HG03432 (cell line): ENCODE data around the gene SLC25A34.

ENCODE experiments used
- ATAC-seq: cut with Tn5 transposase; IDR thresholded peaks from one replicate; pipeline ENCODE4 v1.9.1; 2021; ENCODE audit warnings: mild to moderate bottlenecking, moderate library complexity; ENCODE audit not compliant: unreplicated experiment

SLC25A34 gene

DNA sequence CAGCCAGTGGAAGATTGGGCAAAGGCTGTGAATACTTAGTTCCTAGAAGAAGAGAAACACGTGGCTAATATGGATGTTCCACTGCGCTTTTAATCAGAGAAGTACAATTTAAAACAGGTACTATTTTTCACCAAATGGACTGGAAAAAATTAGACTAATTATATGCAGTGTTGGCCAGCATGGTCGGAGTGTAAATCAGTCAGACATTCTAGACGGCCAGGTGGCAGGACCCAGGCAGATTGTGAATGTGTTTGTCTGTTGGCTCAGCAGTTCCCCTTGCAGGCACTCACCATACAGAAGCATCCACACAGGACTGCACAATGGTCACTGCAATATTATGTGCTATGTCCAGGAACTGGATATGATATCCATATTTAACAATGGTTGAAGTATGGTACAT is 23.9 kb upstream of the SLC25A34 start:
- ATAC-seq = no peak

DNA sequence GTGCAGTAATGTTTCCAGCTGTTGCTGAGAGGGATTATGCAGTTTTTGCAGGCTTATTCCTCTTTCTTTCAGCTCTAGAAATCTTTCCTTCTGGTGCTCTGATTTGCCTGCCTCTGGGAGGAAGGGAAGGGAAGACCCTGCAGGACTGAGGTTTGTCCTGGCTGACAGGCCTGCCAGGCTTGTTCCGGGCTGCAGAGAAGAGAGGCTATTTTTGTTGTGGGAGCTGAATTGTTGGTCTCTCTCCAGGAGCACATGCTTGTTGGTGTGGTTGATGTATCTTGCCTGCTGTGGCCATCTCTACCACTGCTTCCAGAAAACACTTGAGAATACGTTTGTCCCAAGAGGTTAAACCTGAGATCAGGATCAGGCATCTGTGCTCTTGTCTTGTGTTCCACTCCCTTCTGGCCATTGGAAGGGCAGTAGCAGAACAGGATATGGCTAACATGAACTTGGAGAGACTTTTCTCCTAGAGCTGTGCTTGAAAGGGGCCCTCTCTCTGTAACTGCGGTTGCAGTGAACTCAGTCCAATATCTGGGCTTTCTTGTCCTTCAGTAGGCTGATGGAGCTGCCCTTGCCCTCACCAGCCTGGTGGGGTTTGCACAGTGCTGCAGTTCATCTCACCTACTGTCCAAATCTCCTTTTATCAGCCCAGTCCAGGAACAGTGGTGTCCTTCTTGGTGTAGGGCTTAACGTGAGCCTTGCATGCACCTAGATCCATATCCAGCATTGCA is 21.5 kb upstream of the SLC25A34 start:
- ATAC-seq = no peak

DNA sequence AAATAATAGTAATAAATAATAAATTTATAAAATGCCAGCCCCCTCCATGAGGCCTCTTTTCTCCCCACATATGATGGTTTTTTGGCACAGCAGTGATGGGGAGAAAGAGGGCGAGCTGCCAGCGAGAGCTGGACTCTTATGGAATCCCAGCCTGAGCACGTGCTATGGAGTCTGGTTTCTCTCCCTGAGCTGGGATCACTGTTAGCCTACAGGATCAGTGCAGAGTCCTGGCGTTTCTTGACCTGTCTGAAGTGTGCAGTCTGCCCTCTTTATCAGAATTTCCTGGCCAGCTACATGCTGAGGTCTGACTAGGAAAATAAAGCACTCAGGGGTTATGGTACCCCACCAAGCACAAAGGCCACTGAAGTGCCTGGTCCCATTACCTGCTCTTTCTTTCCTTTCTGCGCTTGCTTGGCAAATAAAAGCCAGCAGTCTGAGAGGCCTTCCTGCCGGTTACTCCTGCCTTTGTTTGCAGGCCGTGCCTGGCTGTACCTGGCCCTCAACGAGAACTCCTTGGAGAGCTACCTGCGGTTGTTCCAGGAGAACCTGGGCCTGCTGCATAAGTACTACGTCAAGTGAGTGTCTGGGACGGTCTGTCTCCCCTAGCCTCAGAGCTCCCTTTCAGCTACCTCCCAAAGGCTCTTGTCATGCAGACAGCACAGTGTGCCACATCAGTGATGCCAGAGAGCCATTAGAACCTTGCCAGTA is 18.5 kb upstream of the SLC25A34 start:
- ATAC-seq = no peak

DNA sequence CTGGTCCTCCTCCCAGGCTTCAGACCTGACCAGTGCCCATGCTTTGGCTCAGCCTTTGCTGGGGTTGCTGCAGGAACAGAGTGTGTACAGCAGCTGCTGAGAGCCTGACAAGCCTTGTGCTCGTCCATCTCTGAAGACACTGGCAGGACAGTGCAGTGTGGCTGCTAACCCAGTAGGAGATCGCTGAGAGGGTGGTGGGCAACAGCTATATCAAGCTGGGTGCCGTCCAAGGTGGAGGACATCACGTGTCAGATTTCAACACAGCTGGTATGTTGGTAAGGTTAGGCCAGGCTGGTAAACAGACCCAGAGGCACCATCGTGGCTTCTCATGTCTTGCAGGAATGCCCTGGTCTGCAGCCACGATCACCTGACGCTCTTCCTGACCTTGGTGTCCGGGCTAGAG is 17.9 kb upstream of the SLC25A34 start:
- no peak for ATAC-seq

DNA sequence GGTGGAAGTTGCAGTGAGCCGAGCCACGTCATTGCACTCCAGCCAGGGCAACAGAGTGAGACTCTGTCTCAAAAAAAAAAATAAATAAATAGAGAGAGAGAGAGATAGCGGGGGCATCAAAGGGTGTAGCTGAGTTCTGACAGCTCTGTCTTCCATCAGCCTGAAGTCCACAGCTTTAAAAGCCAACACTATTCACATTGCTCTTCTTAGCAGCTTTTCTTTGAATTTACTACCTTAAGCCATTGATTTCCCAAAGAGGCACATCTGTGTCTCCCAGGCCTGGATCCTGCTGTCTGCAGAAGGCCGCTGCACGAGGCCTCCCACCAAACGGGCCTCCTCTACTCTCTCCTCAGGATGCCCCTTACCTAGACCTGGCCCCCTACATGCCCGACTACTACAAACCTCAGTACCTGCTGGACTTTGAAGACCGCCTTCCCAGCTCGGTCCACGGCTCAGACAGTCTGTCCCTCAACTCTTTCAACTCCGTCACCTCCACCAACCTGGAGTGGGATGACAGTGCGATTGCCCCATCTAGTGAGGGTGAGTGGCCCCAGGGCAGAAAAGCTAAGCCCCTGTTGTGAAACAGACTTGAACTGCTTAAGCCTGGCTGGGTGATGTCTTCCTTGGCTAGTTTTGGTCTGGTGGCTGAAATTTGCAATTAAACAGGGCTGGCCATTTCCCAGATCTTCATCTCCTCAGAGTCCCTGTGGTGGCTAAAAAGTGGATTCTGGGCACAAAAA is 16.5 kb upstream of the SLC25A34 start:
- ATAC-seq = no peak

DNA sequence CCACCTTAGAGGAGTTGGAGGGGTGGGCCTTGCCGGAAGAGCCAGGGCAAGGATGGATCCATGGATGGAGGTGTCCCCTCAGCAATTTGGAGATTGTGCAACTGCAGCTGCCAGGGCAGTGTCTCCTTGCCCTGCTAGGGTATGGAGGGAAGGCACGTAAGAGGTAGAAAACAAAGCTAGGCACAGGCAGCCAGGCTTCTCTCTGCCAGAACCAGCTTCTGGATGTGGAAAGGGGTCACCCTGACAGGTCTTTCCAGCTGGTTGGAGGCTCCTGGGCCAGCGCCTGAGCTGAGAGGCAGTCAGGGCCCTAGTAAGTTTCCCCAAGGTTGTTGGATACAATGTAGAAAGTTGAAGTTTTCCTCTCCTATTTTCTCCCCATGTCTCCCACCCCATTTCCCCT is 15.2 kb upstream of the SLC25A34 start:
- ATAC-seq = no peak

DNA sequence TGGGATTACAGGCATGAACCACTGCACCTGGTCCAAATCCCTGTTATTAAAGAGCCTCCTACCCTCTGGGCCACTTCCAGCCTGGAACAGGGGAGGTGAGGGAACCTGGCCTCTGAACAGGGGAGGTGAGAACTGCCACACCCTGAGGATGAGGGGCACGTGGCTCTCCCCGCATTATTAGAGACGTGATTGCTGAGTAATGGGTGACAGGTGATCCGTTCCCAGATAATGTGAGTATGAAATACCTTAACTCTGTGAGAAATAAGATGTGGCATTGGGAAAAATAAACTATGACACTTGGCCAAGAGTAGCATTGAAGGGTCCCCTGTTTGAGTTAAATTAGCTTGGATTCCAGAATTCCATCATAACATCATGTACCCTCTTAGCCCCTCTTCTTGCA is 13.6 kb upstream of the SLC25A34 start:
- ATAC-seq = no peak

DNA sequence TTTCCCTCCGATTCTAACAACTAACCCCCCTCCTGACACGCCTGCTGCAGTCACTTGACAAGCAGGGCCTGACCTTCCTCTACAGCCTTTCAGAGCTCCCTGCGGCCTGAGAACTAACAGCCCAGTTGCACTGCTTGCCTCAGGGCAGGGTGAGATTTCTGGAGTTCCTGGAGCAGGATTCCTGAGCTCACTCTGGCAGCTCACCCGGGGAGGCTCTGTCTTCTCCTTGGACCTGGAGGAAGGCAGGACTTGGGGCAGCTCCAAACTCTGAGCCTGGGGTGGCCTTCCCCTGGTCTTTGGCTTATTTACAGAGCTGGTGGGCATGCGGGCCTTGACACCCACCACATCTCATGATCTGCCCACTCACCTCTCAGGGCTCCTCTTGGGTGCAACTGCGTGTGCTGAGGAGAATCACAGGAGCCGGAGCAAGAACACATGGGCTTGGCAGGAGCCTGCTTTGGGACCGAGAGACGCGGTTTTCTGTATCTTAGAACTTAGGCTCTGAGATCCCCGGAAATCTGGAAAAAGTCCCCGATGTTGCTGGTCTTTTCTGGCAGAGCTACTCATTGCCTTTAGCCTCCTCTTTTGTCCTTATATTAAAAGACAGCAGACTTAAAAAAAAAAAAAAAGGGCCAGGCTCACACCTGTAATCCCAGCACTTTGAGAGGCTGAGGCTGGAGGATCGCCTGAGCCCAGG is 13.1 kb upstream of the SLC25A34 start:
- ATAC-seq = no peak

DNA sequence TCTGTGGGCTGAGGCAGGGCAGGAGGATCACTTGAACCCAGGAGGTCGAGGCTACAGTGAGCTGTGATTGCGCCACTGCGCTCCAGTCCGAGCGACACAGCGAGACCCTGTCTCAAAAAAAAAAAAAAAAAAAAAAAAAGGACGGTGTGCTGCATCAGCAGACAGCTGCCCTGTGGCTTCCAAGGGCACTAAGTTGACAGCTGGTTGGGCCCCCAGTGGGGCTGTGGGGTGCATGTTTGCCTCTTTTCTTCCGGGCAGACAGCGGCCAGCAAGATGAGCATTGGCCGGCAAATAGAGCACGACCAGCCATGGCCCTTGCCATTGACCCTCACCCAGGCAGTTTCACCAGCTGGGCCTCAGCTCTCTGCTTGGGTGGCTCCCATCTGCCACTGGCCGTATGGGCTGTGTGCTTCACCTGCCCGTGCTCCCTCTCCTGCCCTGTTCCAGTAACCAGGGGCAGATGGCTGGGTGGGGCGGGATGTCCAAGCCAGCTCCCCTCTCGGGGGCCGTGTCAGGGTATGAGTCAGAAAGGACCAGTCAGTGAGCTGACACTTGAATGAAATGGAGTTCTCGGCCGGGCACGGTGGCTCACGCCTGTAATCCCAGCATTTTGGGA is 12.3 kb upstream of the SLC25A34 start:
- ATAC-seq = no peak

DNA sequence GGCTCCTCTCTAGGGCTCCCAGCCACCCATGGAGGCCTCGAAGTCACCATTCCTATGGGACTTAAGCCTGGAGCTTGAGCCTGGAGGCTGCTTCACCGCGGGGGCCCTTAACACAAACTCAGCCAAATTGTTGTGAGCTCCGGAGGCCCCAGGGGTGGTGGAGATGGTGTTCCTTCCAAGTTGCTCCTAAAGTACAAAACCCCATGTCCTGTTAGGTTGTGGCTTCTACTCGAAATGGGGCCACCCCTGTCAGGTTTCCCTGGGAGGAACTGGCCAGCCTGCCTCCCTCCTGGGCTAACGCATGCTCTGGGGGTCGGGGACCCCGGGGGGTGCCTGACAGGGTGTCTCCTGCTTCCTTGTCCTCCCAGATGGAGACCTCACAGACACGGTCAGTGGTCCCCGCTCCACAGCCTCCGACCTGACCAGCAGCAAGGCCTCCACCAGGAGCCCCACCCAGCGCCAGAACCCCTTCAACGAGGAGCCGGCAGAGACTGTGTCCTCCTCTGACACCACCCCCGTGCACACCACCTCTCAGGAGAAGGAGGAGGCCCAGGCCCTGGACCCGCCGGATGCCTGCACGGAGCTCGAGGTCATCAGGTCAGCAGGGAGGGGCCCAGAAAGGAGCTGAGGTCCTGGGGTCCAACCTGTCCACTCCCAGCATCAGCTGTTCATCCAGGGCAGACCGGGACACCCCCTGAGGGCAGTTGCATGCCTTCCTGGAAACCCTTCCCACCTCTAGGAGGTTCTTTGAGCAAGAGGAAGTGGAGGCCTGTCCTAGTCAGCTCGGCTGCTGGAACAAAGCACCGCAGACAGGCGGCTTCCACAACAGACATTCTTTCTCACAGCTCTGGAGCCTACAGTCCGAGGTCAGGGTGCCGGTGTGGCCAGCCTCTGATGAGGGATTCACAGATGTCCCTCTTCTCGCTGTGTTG is 10.8 kb upstream of the SLC25A34 start:
- ATAC-seq = no peak

DNA sequence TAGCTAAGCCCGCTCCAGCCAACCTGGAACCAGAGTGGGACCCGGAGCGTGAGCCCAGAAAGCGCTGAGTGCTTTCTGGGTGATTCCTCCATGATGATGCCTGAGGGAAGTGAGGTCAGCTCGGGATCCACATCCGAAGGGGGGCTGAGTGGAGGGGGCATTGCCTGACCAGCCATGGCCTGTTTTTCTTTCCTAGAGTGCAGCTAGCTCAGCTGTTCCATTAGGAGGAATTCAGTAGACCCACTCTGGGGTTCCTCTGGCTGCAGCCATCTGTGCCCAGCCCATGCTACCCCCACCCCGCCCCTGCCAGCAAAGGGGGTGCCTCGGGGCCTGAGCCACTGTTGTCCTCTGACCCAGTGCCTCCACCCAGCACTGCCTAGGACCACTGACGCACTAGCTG is 9.6 kb upstream of the SLC25A34 start:
- ATAC-seq = no peak

DNA sequence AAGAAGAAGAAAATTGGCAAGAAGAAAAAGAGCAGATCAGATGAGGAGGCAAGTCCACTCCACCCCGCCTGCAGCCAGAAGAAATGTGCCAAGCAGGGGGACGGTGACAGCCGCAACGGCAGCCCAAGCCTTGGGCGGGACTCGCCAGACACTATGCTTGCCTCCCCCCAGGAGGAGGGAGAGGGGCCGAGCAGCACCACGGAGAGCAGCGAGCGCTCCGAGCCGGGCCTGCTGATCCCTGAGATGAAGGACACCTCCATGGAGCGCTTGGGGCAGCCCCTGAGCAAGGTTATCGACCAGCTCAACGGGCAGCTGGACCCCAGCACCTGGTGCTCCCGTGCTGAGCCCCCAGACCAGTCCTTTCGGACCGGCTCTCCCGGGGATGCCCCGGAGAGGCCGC is 9.0 kb upstream of the SLC25A34 start:
- ATAC-seq = no peak

DNA sequence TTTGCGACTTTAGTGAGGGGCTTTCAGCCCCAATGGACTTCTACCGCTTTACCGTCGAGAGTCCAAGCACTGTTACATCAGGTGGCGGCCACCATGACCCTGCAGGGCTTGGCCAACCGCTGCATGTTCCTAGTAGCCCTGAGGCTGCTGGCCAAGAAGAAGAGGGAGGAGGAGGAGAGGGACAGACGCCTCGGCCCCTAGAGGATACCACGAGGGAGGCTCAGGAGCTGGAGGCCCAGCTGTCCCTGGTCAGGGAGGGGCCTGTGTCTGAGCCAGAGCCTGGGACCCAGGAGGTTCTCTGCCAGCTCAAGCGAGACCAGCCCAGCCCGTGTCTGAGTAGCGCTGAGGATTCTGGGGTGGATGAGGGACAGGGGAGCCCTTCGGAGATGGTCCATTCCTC is 8.6 kb upstream of the SLC25A34 start:
- no peak for ATAC-seq

DNA sequence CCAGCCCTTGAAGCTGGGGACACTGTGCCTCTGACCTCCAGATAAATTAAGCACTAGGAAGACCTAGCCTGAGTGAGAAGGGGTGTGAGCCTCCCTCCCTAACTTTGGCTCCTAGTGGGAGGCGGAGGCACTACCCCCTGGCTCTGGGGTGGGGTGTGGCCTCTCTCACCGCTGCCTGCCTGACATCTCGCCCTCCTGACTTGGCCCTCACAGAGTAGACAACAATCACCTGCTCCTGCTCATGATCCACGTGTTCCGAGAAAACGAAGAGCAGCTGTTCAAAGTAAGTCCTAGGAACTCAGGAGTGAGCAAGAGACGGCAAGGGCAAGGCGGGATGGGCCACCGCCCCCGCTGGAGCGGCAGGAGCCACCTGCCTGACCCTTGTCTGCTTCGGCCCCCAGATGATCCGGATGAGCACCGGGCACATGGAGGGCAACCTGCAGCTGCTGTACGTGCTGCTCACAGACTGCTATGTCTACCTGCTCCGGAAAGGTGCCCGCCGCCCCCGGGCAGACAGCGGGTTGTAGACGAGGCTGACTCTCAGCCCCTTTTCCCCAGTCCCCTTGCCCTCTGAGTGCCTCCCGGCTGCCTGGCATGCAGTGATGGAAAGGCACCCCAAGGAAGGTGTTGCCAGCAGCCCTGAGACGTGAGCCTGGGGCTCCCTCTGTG is 8.1 kb upstream of the SLC25A34 start:
- no peak for ATAC-seq

DNA sequence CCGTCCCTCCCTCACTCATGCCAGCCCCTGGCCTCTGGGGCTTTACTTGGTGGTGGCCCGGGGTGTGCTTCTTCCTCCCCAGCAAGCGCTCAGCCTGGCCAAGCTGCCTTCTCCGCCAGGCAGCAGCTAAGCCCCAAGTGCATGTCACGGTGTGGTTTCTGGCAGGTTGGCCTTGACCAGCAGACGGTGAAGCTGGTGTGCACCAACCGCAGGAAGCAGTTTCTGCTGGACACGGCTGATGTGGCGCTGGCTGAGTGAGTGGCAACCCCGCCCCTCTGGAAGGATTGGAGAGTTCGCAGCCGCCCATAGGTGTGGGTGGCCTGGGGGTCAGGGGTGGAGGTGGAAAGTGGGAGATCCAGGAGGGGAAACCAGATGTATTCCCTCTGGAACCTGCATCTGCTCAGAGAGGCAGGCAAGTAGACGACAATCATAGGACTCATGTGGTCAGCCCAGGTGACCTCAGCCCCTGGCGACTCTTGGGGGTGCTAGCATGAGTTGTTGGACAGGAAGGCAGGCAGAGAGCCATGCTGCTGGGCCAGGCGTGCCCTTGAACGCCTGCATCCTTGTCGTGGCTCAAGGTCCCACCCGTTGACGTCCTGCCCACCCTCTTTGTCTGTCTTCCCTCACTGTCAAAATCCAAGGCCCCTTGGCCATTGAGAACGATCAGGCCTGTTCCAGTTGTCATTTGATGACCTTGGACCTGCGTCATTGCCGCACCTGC is 7.0 kb upstream of the SLC25A34 start:
- no peak for ATAC-seq

DNA sequence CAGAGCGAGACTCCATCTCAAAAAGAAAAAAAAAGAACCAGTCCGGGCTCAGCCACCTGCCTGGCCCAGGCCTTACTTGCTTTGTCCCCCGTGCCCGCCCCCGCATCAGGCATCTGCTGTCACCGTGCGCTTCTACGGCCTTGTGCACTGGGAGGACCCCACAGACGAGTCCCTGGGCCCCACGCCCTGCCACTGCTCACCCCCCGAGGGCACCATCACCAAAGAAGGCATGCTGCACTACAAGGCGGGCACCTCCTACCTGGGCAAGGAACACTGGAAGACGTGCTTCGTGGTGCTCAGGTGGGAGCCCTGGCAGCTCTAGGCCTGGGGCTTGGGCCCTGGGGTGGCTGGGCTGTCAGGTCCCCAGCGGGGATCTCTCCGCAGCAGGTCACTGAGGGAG is 5.6 kb upstream of the SLC25A34 start:
- ATAC-seq = no peak

DNA sequence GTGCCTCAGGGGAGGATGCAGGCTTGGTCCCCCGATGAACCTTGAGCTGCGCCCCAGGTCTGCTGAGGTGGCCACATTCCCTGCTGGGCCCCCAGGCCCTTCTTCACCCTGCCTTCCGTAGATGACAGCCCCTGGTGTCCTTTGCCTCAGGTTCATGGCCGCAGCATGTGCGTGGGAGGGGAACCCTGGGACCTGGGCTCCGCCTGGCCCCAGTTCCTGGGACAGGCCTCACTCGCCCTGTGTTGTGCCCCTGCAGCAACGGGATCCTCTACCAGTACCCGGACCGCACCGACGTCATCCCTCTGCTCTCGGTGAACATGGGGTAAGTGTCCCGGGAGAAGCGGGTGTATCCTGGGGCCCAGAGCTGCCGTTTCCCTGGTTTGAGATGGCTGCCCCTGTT is 5.1 kb upstream of the SLC25A34 start:
- ATAC-seq = no peak

DNA sequence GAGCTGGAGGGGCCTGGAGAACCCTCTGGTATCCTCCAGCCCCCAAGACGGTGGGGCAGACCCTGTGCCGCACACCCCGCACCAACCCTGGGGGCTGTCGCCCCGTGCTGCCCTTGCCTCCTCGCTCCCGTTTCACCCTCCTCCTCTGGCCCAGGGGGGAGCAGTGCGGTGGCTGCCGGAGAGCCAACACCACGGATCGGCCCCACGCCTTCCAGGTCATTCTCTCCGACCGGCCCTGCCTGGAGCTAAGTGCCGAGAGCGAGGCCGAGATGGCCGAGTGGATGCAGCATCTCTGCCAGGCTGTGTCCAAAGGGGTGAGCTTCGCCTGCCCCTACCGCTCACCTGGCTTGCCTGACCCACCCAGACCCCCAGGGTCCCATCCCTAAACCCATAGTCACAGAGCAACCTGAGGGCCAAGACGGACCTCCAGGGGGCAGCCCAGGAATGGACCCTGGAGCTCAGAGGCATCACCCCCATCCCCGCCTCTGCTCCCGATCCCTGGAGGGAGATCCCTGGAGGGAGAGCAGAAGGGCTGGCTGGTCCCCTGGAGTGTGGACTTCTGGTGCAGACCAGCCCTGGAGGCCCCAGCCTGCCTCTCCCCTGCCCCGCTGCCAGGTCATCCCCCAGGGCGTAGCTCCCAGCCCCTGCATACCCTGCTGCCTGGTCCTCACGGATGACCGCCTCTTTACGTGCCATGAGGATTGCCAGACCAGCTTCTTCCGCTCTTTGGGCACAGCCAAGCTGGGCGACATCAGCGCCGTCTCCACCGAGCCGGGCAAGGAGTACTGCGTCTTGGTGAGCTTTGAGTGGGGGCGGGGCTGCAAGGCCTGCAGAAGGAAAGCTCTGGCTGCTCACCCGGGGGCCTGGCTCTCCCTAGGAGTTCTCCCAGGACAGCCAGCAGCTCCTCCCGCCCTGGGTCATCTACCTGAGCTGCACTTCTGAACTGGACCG is 4.0 kb upstream of the SLC25A34 start:
- ATAC-seq = no peak
